GM10266 (cell line): ENCODE data around the gene ANKH.
"Not testable (repeated sequence)": the region's sequence is repeated elsewhere in the genome, so short reads cannot be mapped to it uniquely, and the experiment has no call there.

Source experiments
- DNase-seq: peaks from one replicate; pipeline ENCODE4 v3.0.0; 2012; ENCODE audit errors: extremely low spot score
- CTCF ChIP-seq: IDR thresholded peaks from 2 replicates; pipeline ENCODE4 v1.5.1; 2012; ENCODE audit warnings: mild to moderate bottlenecking, low read depth; ENCODE audit not compliant: control insufficient read depth, insufficient read depth; ENCODE audit errors: missing control alignments

The ANKH gene

GRCh38 chr5:14838396-14839319, 32.9 kb downstream of the ANKH start:
- no peak for DNase-seq

GRCh38 chr5:14837423-14838122, 34.0 kb downstream of the ANKH start:
- DNase-seq: not testable (repeated sequence)

More at GRCh38 chr5:14838396-14839319, 32.9 kb downstream of the ANKH start:
- no peak for TF ChIP-seq CTCF

GRCh38 chr5:14834584-14835550, 36.7 kb downstream of the ANKH start:
- no peak for TF ChIP-seq CTCF
- DNase-seq: no peak

GRCh38 chr5:14834062-14834461, 37.5 kb downstream of the ANKH start:
- TF ChIP-seq CTCF: no peak
- DNase-seq: no peak

GRCh38 chr5:14831006-14831338, 40.6 kb downstream of the ANKH start:
- no peak for TF ChIP-seq CTCF
- DNase-seq: no peak

- TF ChIP-seq CTCF: no peak
- no peak for DNase-seq
Observed at GRCh38 chr5:14830210-14831005, 41.2 kb downstream of the ANKH start.

- no peak for DNase-seq
Observed at GRCh38 chr5:14829396-14829795, 42.2 kb downstream of the ANKH start.

More at GRCh38 chr5:14829396-14829795, 42.2 kb downstream of the ANKH start:
- TF ChIP-seq CTCF: no peak
